SK-N-SH (cell line): ENCODE data around the gene TENT5A.

ENCODE experiments used
- CTCF ChIP-seq: fragments of 200-600 bp; sonication (generic); IDR thresholded peaks from 2 replicates; pipeline ENCODE4 v1.6.1; 2017; ENCODE audit warnings: antibody characterized with exemption, mild to moderate bottlenecking, moderate library complexity
- GABPA ChIP-seq: IDR thresholded peaks from 2 replicates; pipeline ENCODE4 v1.4.0; 2012; ENCODE audit warnings: low read depth, mild to moderate bottlenecking
- JUND ChIP-seq: IDR thresholded peaks from 2 replicates; pipeline ENCODE4 v1.4.0; 2012
- MAX ChIP-seq: IDR thresholded peaks from 2 replicates; pipeline ENCODE4 v1.4.0; 2012; ENCODE audit warnings: low read depth
- NFIC ChIP-seq: IDR thresholded peaks from 2 replicates; pipeline ENCODE4 v1.4.0; 2012; ENCODE audit warnings: borderline replicate concordance
- RCOR1 ChIP-seq: fragments of 150-350 bp; IDR thresholded peaks from 2 replicates; pipeline ENCODE4 v1.6.1; 2017; ENCODE audit warnings: antibody characterized with exemption, low read length
- TAF1 ChIP-seq: IDR thresholded peaks from 2 replicates; pipeline ENCODE4 v1.6.1; 2012; ENCODE audit warnings: low read depth, mild to moderate bottlenecking, low read length, moderate library complexity, borderline replicate concordance
- TEAD4 ChIP-seq: IDR thresholded peaks from 2 replicates; pipeline ENCODE4 v1.4.0; 2012; ENCODE audit warnings: mild to moderate bottlenecking, borderline replicate concordance; ENCODE audit not compliant: insufficient read depth
- USF2 ChIP-seq: fragments of 150-350 bp; IDR thresholded peaks from 2 replicates; pipeline ENCODE4 v1.6.1; 2017; ENCODE audit warnings: antibody characterized with exemption, low read length, low read depth, borderline replicate concordance
- YY1 ChIP-seq: IDR thresholded peaks from 2 replicates; pipeline ENCODE4 v1.4.0; 2012; ENCODE audit warnings: low read depth, mild to moderate bottlenecking
- TF ChIP-seq, protein P1 (sequence below): IDR thresholded peaks from 2 replicates; pipeline ENCODE4 v1.4.0; 2012; ENCODE audit warnings: low read depth, borderline replicate concordance

DNA sequence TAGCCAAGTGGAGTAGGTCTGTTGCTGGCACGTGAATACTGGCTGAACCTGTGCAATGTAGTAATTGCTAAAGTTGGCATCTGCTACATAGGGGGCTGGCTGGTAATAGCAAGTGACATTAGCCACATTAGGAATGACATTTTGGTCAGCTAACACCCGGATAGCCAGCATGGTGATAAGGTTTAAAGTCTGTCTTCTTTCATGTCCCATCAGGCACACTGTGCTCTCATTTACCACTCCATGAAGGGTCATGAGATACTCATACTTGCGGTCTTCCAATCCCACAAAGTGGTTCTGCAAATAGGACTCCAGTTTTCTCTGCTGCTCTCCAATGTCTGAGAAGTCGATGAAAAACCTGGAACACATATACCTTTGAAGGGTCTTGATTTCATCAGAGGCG is 2.8 kb downstream of the TENT5A start:
- no peak for TF ChIP-seq TAF1
- TF ChIP-seq CTCF = no peak
- TF ChIP-seq, protein P1, sequence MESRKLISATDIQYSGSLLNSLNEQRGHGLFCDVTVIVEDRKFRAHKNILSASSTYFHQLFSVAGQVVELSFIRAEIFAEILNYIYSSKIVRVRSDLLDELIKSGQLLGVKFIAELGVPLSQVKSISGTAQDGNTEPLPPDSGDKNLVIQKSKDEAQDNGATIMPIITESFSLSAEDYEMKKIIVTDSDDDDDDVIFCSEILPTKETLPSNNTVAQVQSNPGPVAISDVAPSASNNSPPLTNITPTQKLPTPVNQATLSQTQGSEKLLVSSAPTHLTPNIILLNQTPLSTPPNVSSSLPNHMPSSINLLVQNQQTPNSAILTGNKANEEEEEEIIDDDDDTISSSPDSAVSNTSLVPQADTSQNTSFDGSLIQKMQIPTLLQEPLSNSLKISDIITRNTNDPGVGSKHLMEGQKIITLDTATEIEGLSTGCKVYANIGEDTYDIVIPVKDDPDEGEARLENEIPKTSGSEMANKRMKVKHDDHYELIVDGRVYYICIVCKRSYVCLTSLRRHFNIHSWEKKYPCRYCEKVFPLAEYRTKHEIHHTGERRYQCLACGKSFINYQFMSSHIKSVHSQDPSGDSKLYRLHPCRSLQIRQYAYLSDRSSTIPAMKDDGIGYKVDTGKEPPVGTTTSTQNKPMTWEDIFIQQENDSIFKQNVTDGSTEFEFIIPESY = no peak
- no peak for TF ChIP-seq RCOR1
- no peak for TF ChIP-seq MAX
- no peak for TF ChIP-seq USF2
- no peak for TF ChIP-seq YY1
- TF ChIP-seq GABPA = no peak
- TF ChIP-seq NFIC = no peak
- TF ChIP-seq TEAD4 = no peak
- no peak for TF ChIP-seq JUND
